GM04503 (cell line): Measurements from ENCODE around the gene INHA.

Source experiments
- DNase-seq: peaks from one replicate; pipeline ENCODE4 v3.0.0-alpha.2; 2012; ENCODE audit warnings: low read depth

The INHA gene

DNA sequence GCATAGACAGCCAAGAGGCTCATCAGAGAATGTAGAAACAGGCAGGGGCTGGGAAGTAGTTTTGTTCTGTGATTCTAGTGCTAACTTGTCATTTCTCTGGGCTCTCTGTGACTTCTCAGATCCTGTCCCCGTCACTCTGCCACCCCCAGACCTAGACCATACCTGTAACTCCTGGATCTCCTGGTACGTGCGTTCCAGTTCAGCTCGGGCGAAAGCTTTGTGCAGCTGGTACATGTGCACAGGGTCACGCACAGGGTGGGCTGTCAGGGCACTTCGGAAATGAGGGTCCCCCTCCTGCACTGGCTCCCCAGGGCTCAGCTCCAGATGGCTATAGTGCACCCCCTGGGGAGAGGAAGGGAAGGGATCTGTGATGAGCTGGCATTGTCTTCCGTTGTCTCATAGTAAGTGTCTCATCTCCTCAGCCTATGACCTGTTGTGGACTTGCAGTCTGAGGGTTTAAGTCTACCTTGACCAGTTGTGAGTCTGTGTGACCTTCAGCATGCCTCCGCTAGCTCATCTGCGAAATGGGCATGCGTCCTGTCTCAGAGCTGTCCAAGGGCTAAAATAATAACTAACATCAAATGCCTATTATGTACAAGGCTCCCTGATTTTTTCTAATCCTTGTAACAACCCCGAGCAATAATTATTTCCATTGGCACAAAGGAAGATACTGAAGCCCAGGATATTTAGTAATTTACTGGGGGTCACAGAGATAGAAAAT, 31.2 kb upstream of the INHA start:
- DNase-seq = no peak

DNA sequence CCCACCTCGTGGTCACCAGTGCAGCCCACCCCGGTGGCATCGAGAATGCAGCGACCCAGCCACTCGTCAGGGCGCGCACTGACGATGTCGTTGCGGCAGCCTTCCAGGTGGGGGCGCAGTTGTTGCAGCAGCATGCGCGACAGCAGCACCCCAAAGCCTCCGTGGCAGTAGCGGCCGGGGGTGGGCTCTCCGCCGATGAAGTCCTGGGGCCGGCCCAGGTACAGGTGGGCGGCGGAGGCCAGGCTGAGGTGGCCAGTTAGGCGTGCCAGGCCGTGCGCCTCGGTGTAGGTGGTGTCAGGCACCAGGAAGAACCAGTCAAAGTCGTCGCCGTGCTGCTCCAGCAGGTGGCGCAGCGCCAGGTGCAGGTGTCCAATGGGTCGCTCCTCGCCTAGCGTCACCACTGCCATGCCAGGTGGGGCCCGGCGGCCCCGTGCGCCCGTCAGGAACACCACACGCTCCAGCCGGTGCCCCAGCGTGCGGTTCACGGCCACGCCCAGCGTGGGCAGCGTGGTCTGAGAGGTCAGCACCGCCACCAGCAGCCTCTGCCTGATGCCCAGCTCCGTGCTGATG, 30.4 kb upstream of the INHA start:
- DNase-seq = no peak

DNA sequence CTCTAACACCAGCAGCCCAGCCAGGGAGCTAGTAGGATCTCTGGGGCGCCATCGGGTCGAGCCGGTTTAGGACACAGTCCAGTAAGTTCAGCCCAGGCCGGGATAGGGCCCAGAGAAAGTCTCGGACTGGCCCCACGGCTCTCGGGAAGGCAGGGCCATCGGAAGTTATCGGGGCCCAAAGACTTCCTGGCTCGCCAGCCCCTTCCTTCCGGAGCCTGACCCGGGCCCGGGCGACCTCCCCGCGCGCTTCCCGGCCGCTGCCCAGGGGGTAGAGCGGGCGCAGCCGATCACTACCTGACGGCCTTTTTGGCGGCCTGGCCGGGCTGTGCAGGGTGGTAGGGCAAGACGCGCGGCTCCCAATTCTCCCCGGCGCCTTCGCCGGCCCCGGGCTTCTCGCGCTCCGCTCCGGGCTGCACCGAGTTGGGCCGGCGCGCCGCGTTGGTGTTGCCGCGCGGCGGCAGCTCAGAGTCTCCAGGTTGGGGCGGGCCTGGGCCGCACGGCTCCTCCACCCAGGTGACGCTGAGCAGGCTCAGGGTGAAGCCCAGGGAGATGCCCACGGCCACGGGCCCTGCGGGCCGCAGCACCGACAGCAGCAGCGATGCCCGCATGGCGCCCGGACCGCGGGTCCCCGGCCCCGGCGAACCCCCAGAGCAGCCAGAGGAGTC, 29.0 kb upstream of the INHA start:
- no peak for DNase-seq

DNA sequence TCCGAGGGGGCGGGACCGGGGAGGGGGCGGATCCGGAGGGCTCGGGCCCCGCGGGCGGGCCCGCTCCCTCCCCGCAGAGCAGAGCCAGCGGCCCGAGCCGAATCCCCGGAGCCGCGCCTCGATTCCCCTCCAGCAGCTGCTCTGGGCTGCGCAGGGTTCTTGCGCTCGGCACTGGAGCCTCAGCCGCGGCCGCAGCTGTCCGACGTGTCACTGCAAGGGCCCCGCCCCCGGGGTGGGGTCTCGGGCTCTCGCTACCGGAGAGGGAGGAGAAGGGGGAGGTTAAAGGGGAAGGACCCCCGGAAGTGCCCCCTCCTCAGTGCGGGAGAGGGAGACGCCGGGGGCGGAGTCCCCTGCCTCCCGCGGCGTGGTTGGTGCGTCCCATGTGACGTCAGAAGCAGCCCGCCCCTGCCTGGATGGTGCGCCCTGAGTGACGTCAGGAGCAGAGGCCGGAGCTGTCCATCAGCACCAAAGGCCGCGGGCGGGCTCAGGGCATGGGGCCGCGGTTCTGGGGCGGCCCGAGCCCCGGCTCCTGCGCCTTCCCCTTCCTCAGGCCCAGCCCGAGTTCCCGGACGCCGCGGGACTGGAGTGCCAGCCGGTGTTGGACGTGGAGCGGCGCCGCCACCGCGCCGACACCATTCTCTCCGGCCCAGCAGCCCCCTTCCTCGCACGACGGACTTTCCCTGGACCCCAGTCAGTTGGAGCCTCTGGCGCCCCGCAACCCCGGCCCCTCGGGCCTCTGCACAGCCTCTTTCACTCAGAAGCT, 28.3 kb upstream of the INHA start, which contains the start of the genes CHPF and TMEM198:
Gene CHPF, minus strand, starts transcription at position 214 of the 763 bp plus-strand sequence. CDS start 271 bp downstream, outside the sequence.
Gene TMEM198, plus strand, starts transcription at position 433 of the 763 bp plus-strand sequence. CDS start 700 bp downstream, outside the sequence.
- DNase-seq = peak; percentile 90

DNA sequence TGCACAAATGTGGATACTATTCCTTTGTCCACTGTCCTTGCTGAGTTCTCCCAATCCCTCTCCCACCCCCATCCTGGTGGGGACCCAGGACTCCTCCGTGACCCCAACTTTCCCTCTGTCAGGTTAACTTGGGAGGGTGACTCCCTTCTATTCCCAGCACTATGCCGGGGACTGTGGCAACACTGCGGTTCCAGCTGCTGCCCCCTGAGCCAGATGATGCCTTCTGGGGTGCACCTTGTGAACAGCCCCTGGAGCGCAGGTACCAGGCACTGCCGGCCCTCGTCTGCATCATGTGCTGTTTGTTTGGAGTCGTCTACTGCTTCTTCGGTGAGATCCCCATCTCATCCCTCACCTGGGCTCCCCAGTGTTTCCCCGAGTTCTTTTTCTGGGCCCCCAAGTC, 27.5 kb upstream of the INHA start:
- no peak for DNase-seq

DNA sequence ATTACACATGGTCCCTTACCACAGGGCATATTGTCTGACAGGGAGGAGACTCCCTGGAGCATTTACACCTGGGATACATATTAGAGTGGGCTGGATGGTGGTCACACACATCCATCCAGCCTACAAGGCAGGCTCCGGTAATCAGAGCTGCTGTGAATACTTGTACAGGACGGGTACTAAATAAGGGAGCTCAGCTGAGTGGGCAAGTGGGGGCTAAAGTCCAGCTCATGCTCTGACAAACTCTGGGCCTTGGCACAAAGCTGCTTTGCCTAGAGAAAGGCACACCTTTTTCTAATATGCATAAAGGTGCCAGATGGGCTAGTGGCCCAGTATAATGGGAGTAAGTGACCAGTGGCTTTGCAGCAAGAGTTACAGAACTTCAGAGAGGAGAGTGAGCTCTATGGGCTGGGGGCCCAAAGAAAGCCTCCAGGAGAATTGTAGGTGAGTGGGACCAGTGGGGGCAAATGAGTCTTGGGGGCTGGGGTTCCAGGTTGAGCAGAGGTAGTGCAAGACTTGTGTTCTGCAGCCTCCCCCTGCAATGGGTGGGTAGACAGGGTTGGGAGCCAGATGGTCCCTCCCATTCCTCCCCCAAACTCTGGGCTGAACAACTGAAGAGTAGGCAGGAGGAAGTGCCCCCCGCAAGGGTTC, 26.7 kb upstream of the INHA start:
- no peak for DNase-seq

DNA sequence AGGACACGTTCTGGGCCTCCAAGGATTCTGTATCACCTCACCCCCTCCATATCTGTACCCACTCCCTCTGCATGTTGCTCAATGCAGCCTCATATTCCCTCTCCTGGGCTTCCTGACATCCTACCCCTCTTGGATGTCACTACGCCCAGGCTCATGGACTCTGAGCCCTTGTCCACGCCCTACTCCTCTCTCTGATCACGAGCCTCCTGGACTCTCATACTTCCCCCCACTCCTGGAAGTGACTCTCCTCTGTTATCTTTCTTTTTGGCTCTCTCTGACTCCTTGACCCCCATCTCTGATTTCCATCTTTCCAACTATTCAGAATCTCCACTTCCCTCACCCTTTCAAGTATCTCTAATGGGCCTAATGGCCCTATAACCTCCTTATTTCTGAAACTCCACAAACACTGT, 26.2 kb upstream of the INHA start:
- no peak for DNase-seq

DNA sequence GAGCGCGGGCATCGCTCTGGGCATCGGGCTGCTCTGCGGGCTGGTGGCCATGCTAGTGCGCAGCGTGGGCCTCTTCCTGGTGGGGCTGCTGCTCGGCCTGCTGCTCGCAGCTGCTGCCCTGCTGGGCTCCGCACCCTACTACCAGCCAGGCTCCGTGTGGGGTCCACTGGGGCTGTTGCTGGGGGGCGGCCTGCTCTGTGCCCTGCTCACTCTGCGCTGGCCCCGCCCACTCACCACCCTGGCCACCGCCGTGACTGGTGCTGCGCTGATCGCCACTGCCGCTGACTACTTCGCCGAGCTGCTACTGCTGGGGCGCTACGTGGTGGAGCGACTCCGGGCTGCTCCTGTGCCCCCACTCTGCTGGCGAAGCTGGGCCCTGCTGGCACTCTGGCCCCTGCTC, 24.5 kb upstream of the INHA start:
- DNase-seq = no peak

DNA sequence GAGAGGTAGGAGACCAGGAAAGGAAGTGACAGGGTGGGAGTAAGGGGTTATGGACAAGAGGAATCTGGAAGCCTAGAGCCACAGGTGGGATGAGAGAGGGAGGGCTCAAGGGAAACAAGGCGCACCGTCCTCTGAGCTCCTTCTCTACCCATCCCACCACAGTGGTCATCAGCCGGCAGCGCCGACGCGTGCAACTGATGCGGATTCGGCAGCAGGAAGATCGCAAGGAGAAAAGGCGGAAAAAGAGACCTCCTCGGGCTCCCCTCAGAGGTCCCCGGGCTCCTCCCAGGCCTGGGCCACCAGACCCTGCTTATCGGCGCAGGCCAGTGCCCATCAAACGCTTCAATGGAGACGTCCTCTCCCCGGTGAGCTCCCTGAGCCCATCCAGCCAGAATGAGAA, 23.1 kb upstream of the INHA start:
- no peak for DNase-seq

DNA sequence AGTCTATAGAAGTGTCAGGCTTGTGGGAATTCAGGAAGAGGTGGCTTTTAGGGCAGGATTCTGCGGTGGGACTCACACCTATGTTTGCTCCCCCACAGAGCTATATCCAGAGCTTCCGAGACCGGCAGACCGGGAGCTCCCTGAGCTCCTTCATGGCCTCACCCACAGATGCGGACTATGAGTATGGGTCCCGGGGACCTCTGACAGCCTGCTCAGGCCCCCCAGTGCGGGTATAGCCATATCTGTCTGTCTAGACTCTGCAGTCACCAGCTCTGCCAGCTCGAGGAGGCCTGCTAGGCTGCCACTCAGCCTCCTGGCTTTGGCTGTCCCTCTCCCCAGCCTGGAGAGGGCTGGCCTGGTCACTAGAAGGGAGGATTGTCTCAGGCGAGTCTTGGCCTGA, 22.5 kb upstream of the INHA start:
- DNase-seq = no peak

DNA sequence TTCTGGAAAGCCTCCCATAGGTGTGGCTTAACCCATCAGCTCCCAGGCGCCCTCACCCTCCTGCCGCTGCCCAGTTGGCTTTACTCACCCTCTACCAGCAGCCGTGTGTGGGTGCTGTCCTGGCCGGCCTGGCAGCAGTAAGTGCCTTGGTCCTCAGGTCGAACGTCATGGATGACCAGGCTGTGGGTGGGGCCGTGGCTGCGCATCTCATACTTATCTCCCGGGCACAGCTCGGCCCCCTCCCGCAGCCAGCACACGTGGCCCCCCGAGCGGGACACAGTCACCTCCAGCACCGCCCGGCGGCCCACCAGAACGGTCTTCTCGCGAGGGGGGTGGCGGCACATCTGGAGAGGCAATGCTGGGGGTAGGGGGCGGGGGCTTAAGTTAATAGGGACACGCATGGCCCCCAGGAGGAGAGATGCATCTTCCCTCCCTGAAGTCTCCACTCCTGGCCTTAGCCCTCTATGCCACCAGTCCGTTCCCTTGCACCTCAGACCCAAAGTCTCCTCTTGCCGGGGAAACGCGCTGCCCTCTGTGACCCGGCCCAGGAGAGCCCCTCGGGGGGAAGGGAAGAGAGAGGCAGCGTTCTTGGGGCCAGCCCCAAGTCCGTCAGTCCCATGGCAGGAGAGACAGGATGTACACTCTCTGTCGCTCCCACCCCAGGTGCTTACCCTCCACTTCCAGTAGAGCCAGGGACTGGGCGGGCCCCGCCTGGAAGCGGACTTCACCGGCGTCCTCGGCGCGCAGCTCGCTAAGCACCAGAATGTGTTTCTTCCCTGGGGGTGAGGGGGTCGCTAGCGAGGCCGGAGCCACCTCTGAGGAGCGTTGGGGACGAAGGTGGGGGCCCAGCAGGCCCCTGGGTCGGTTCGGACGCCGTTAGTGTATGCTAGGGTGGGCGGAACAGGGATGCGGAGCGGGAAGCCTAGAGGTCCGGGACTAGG, 20.4 kb upstream of the INHA start:
- no peak for DNase-seq

DNA sequence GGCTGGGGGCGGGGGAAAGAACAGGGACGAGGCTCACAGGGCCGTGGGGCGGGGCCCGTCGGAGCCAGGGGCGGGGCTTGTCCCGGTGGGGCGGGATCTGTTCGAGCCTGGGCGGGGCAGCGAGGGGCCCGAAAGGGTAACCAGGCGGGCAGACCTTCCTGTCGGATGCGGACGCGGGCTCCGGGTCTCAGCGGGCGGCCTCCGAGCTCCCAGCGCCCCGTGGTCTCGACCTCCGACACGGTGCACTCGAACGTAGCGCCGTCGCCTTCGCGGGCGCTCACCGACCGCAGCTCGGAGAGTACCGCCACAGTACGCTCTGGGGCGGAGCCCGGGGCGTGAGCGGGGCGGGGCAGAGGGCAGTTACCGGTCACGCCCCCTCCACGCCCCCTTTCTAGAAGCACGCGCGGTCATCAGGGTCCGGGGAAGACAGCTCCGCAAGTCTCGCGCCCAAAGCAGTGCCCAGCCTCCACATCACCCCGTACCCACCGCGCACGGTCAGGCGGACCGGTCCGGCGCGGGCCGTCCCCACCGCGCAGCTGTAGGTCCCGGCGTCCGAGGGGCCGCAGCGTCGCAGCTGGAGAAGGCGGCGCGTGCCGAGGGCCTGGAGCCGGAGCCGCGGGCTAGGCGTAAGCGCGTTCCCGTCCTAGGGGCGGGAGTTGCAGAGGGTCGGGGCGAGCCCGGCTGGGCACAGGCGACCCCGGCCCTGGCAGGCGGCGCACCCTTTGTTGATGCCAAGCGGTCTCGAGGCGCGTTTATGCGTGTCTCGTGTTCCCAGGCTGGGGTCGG, 19.5 kb upstream of the INHA start:
- no peak for DNase-seq

DNA sequence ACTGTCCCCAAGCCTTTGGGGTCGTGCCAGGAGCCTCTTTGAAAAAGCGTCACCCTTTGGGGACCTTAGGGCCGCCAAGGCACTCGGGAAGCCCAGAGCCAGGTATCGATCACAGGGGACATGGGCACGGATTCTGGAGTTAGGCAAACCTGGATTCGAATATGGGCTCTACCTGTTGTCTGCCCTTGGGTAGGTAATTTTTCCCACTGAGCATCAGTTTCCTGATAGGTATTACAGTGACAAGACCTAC, 19.0 kb upstream of the INHA start:
- no peak for DNase-seq

DNA sequence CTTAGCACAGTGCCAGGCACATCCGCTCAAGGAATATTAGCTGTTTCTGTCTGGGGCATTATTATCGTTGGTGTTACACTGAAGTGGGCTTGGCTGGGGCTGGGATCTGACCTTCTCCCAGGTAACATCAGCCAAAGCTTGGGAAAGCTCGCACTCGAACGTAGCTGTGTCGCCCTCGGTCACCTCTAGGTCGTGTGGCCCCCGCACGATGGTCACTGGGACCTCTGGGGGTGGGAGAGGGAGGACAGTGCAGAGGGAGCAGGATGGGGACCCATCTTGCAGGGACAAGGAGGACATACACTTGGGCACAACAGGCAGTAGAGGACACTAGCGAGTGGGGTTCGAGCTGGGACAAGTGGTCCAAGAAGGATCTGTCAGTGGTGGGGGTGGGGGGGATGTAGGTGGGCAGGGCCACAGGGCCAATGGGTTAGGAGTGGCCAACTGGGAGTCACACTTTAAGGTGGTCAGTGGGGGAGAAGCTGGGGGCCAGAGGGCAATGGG, 18.6 kb upstream of the INHA start:
- no peak for DNase-seq

DNA sequence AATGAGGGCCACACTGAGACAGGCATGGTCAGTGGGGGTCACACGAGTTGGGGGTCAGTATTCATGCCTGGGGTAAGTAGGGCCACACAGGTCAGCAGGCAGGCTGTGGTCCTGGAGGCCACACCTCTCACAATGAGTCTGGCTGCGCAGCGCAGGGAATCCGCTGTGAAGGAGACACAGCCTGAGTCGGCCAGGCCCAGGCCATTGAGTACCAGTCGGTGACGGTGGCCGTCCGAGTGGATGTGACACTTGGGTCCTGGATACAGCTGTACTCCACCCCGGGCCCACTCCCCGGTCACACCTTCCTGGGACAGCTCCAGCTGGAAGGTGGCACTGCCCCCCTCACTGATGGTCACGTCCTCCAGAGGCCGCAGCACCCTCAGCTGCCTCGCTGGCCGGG, 17.8 kb upstream of the INHA start:
- no peak for DNase-seq

DNA sequence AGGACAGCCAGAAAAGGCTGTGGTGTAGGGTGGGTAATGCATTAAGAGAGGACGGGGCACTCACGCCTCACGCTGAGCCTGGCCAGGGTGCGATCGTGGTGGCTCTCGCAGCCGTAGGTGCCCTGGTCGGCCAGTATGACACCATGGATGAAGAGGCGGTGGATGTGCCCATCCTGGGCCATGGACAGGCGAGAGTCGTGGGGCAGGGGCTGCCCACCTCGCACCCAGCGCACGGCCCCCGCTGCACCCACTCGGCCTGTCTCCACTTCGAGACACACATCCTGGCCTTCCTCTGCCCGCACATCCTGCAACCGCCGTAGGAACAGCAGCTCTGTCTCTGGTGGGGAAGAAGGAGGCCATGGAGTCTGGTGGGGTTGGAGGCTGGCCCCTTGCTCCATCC, 16.2 kb upstream of the INHA start:
- DNase-seq = no peak

DNA sequence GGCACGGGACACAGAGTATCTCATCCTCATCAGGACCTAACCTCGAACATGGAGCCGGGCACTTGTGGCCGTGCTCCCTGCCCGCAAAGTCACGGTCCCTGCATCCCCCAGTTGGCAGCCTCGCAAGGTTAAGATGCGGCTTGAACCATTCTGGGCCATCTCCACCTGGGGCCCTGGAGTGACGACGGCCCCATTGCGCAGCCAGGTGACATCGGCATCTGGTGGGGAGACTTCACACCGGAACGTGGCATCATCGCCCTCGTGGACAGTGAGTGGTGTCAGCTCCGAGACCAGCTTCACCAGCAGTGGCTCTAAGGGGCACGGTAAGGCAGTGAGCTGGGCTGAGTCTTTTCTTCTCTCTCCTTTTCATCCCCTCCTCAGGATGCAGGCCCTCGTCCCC, 15.7 kb upstream of the INHA start:
- DNase-seq = no peak

DNA sequence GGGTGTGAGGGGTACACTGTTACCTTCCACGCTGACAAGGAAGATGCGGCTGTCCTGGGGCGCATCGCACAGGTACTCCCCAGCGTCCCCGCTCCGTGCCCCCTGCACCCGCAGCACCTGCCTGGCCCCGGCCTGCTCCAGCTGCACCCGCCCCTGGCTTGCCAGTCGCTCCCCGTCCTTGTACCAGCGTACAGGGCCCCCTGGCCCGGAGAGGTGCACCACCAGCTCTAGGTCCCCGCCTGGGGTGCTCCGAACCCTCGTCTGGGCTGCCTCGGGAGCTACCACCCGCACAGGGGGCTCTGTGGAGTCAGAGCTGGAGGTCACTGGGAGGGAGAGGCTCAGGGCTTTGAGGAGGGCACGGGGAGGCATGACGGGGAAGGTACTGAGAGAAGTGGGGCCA, 14.8 kb upstream of the INHA start:
- DNase-seq = no peak

DNA sequence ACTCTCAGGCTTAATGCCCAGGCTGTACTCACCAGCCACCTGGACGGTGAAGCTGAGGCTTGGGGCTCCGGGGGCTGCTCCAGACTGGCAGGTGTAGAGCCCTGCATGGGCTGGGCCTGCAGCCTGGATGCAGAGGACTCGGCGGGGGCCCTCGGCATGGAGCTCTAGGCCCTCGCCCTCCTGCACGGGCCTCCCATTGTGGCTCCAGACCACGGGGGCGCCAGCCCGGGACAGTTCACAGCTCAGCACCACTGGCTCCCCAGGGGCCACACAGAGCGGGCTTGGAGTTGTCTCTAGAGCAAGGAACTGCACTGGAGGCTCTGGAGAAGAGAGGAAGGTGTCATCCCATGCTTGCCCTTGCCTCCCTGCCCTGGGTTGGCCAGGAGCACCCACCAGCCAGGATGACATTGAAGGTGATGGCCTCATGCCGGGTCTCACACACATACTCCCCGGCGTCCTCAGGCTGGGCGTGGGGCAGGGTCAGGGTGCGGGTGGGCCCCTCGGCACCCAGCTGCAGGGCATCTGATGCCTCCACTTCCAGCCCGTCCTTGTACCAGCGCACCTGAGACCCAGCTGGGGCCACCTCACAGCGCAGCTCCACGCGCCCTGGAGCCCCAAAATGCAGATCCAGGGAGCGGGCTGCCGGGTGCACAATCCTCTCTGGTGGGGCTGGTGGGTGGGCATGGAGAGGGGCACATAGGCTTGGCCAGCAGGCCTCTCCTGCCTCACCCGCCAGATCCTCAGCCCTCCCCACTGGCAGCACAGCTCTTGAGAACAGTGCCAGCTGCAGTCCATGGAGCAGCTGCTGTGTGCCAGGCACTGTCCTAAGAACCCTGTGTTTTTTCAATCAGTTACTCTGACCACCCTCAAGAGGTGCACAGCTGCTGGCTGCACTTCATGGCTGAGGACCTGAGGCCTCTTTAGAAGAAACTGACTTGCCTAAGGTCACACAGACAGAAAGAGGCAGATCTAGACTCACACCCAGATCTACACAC, 14.0 kb upstream of the INHA start:
- DNase-seq = no peak
